H1 (cell line): ENCODE data around the gene NIN. TPM values are rescaled to one million over a fixed set of nuclear protein-coding genes. Genes with fewer than 3 reads are reported as not detected.

Experiments used
- CTCF ChIA-PET: fragments of 300-600 bp; sonication (Branson Sonifier 250); formaldehyde crosslinking; loops from one replicate; lab custom pipeline; 2021; ENCODE audit not compliant: partially characterized antibody; lab: Charles Lee
- POLR2A ChIA-PET: fragments of 300-600 bp; sonication (Branson Sonifier 250); formaldehyde crosslinking; loops from one replicate; lab custom pipeline; 2021; ENCODE audit warnings: inconsistent platforms; ENCODE audit not compliant: partially characterized antibody; lab: Charles Lee
- DNase-seq, 2 experiments: peaks; one replicate each; pipeline versions ENCODE4 v3.0.0 to v3.0.0-alpha.2; 2010 to 2022; ENCODE audit warnings: low spot score in 2 of 2, low read depth in 1 of 2, mixed read lengths in 1 of 2
- FAIRE-seq: peaks from 2 replicates; lab custom pipeline; 2011; peaks lifted over from hg19 to GRCh38; lab: Jason Lieb, UNC
- H2AFZ ChIP-seq: 2 replicates; pipeline ENCODE4 v1.8.1; 2012; ENCODE audit warnings: low read length, inconsistent platforms
- H2AK5ac ChIP-seq: 2 replicates; pipeline ENCODE4 v1.6.1; 2013; ENCODE audit warnings: low read depth, low read length
- H2BK120ac ChIP-seq: replicated peaks from 2 replicates; pipeline ENCODE3; 2013; ENCODE audit warnings: low read depth, low read length, inconsistent platforms
- H2BK12ac ChIP-seq: 2 replicates; pipeline ENCODE4 v1.6.1; 2013; ENCODE audit warnings: low read depth, low read length
- H2BK15ac ChIP-seq: 2 replicates; pipeline ENCODE4 v1.6.1; 2013; ENCODE audit warnings: low read length
- H2BK20ac ChIP-seq: 2 replicates; pipeline ENCODE4 v1.6.1; 2013; ENCODE audit warnings: low read length
- H2BK5ac ChIP-seq: 2 replicates; pipeline ENCODE4 v1.6.1; 2013; ENCODE audit warnings: low read depth, low read length
- H3K14ac ChIP-seq: 2 replicates; pipeline ENCODE4 v1.6.1; 2013; ENCODE audit warnings: inconsistent platforms; ENCODE audit not compliant: insufficient read length
- H3K18ac ChIP-seq: 2 replicates; pipeline ENCODE4 v1.6.1; 2013; ENCODE audit warnings: low read length; ENCODE audit errors: extremely low read depth
- H3K23ac ChIP-seq: 2 replicates; pipeline ENCODE4 v1.6.1; 2013; ENCODE audit warnings: inconsistent platforms; ENCODE audit not compliant: insufficient read length
- H3K23me2 ChIP-seq: 2 replicates; pipeline ENCODE4 v1.6.1; 2013; ENCODE audit warnings: low read depth, low read length
- H3K27ac ChIP-seq: 2 replicates; pipeline ENCODE4 v1.6.1; 2011; ENCODE audit warnings: low read depth, low read length, inconsistent platforms
- H3K27me3 ChIP-seq, 4 experiments: replicated peaks in 1 of 4; 1 replicate in 1 of 4; 2 replicates in 3 of 4; pipeline versions ENCODE4 v1.6.1 to v1.8.1; 2011 to 2013; ENCODE audit warnings: low read length in 3 of 4, mild to moderate bottlenecking in 3 of 4, inconsistent platforms in 2 of 4, mixed read lengths in 2 of 4, moderate library complexity in 1 of 4; ENCODE audit not compliant: control insufficient read depth in 3 of 4, insufficient read depth in 3 of 4; ENCODE audit errors: extremely low read depth in 1 of 4
- H3K36me3 ChIP-seq, 4 experiments: 2 replicates each; pipeline versions ENCODE4 v1.6.1 to v1.8.1; 2011 to 2013; ENCODE audit warnings: mild to moderate bottlenecking in 4 of 4, low read length in 3 of 4, moderate library complexity in 2 of 4, control low read depth in 1 of 4, inconsistent platforms in 1 of 4; ENCODE audit not compliant: insufficient read depth in 4 of 4, control insufficient read depth in 2 of 4
- H3K4ac ChIP-seq: replicated peaks from 2 replicates; pipeline ENCODE3; 2013; ENCODE audit warnings: low read length, low read depth, mixed read lengths, inconsistent platforms; ENCODE audit not compliant: insufficient read length
- H3K4me1 ChIP-seq, 4 experiments: replicated peaks in 1 of 4; 1 replicate in 1 of 4; 2 replicates in 3 of 4; pipeline versions ENCODE4 v1.6.1 to v1.8.1; 2011 to 2013; ENCODE audit warnings: low read length in 3 of 4, inconsistent platforms in 2 of 4, mixed read lengths in 1 of 4; ENCODE audit not compliant: insufficient read depth in 4 of 4, control insufficient read depth in 3 of 4
- H3K4me2 ChIP-seq, 2 experiments: 2 replicates each; pipeline versions ENCODE4 v1.6.1 to v1.8.1; 2011 to 2013; ENCODE audit warnings: low read depth in 2 of 2, low read length in 2 of 2, control low read depth in 1 of 2, inconsistent platforms in 1 of 2, mild to moderate bottlenecking in 1 of 2; ENCODE audit not compliant: insufficient read depth in 1 of 2
- H3K4me3 ChIP-seq, 4 experiments: fragments of 200-600, 300-600 bp in 1 of 4; sonication (generic), shearing (Covaris generic), sonication (Bioruptor Twin) in 1 of 4; 2 replicates each; pipeline versions ENCODE4 v1.5.1 to v1.8.1; 2011 to 2016; ENCODE audit warnings: low read length in 4 of 4, low read depth in 3 of 4, control low read depth in 2 of 4, inconsistent platforms in 2 of 4, mild to moderate bottlenecking in 2 of 4, mixed read lengths in 1 of 4, moderate library complexity in 1 of 4; ENCODE audit not compliant: insufficient read depth in 2 of 4; ENCODE audit errors: extremely low read depth in 1 of 4
- H3K56ac ChIP-seq: replicated peaks from 2 replicates; pipeline ENCODE3; 2013; ENCODE audit warnings: low read depth, mild to moderate bottlenecking, mixed read lengths, low read length, inconsistent platforms; ENCODE audit not compliant: insufficient read length
- H3K79me1 ChIP-seq: 2 replicates; pipeline ENCODE4 v1.6.1; 2013; ENCODE audit warnings: low read depth, low read length, control low read depth
- H3K79me2 ChIP-seq, 2 experiments: 2 replicates each; pipeline versions ENCODE4 v1.6.1 to v1.8.1; 2012 to 2013; ENCODE audit warnings: low read length in 2 of 2, mild to moderate bottlenecking in 2 of 2, inconsistent platforms in 1 of 2; ENCODE audit not compliant: insufficient read depth in 2 of 2, control insufficient read depth in 1 of 2
- H3K9ac ChIP-seq, 4 experiments: replicated peaks in 1 of 4; 1 replicate in 1 of 4; 2 replicates in 3 of 4; pipeline versions ENCODE4 v1.6.1 to v1.8.1; 2011 to 2013; ENCODE audit warnings: low read depth in 3 of 4, low read length in 3 of 4, control low read depth in 2 of 4, mild to moderate bottlenecking in 2 of 4, moderate library complexity in 2 of 4, inconsistent platforms in 1 of 4; ENCODE audit errors: extremely low read depth in 1 of 4
- H3K9me3 ChIP-seq, 2 experiments: 2 replicates each; pipeline versions ENCODE4 v1.6.1 to v1.8.1; 2012 to 2013; ENCODE audit warnings: mild to moderate bottlenecking in 2 of 2, moderate library complexity in 2 of 2, control low read depth in 1 of 2, inconsistent platforms in 1 of 2, low read depth in 1 of 2, low read length in 1 of 2, mixed read lengths in 1 of 2; ENCODE audit not compliant: insufficient read depth in 2 of 2
- H4K20me1 ChIP-seq, 2 experiments: replicated peaks in 1 of 2; 2 replicates each; pipeline versions ENCODE3 to v1.8.1; 2011 to 2013; ENCODE audit warnings: inconsistent platforms in 2 of 2, low read length in 2 of 2, mild to moderate bottlenecking in 1 of 2; ENCODE audit not compliant: insufficient read depth in 2 of 2, control insufficient read depth in 1 of 2
- H4K5ac ChIP-seq: 2 replicates; pipeline ENCODE4 v1.6.1; 2013; ENCODE audit warnings: low read length, low read depth, mixed read lengths, inconsistent platforms; ENCODE audit not compliant: insufficient read length
- H4K8ac ChIP-seq: 2 replicates; pipeline ENCODE4 v1.8.0; 2013; ENCODE audit warnings: mild to moderate bottlenecking, moderate library complexity, low read length, inconsistent platforms; ENCODE audit not compliant: insufficient read depth; ENCODE audit errors: extremely low read depth
- H4K91ac ChIP-seq: replicated peaks from 2 replicates; pipeline ENCODE3; 2013; ENCODE audit warnings: low read length, mixed read lengths, inconsistent platforms; ENCODE audit not compliant: insufficient read length
- BRCA1 ChIP-seq: IDR thresholded peaks from 2 replicates; pipeline ENCODE4 v1.6.1; 2012; ENCODE audit warnings: low read depth, low read length, improper control_type of control experiment
- CBX8 ChIP-seq: fragments of 300-800, 300-1000 bp; sonication (generic); IDR thresholded peaks from 2 replicates; pipeline ENCODE4 v1.7.1; 2016; ENCODE audit warnings: low read depth, low read length, borderline replicate concordance
- GABPA ChIP-seq: IDR thresholded peaks from 2 replicates; pipeline ENCODE4 v1.6.1; 2011; ENCODE audit warnings: mild to moderate bottlenecking, low read length, moderate library complexity, borderline replicate concordance; ENCODE audit not compliant: insufficient read depth
- HDAC6 ChIP-seq: IDR thresholded peaks from one replicate; pipeline ENCODE4 v1.7.1; 2012; ENCODE audit warnings: low read depth, mild to moderate bottlenecking, inconsistent platforms, low read length, moderate library complexity
- JUN ChIP-seq: IDR thresholded peaks from 2 replicates; pipeline ENCODE4 v1.6.1; 2011; ENCODE audit warnings: low read depth, mild to moderate bottlenecking, improper control_type of control experiment, low read length
- MAFK ChIP-seq: IDR thresholded peaks from 2 replicates; pipeline ENCODE4 v1.6.1; 2012; ENCODE audit warnings: low read depth, mild to moderate bottlenecking, improper control_type of control experiment, low read length
- NRF1 ChIP-seq: IDR thresholded peaks from 2 replicates; pipeline ENCODE4 v1.6.1; 2011; ENCODE audit warnings: mild to moderate bottlenecking, low read depth, low read length, improper control_type of control experiment
- POU5F1 ChIP-seq: IDR thresholded peaks from 2 replicates; pipeline ENCODE4 v1.6.1; 2011; ENCODE audit warnings: low read depth, mild to moderate bottlenecking, low read length, moderate library complexity
- RNF2 ChIP-seq: fragments of 200-900, 300-1000 bp; sonication (generic); IDR thresholded peaks from 2 replicates; pipeline ENCODE4 v1.7.1; 2016; ENCODE audit warnings: borderline replicate concordance, low read depth, mild to moderate bottlenecking, antibody characterized with exemption, low read length; ENCODE audit not compliant: poor library complexity, severe bottlenecking; ENCODE audit errors: missing control alignments
- TBP ChIP-seq: IDR thresholded peaks from 2 replicates; pipeline ENCODE4 v1.6.1; 2011; ENCODE audit warnings: low read depth, low read length, improper control_type of control experiment
- TEAD4 ChIP-seq: IDR thresholded peaks from 2 replicates; pipeline ENCODE4 v1.6.1; 2012; ENCODE audit warnings: low read depth, low read length, inconsistent platforms, mixed read lengths
- WGBS, 2 experiments: shearing (Covaris generic) in 1 of 2; methylation state at CpG; one replicate each; pipeline versions ENCODE4 v1.1.6 to v1.1.7; 2013 to 2015; ENCODE audit warnings: low lambda C conversion rate in 2 of 2, mixed read lengths in 2 of 2, inconsistent platforms in 1 of 2, low coverage in 1 of 2, missing lambda C conversion rate in 1 of 2; ENCODE audit not compliant: insufficient replicate concordance in 2 of 2, insufficient coverage in 1 of 2, insufficient read length in 1 of 2; ENCODE audit errors: extremely low coverage in 1 of 2, missing lambda C conversion rate in 1 of 2; 5-methylcytosine and 5-hydroxymethylcytosine counted together
- polyA plus RNA-seq, 7 experiments: library from polyadenylated mRNA; depleted of rRNA in 3 of 7; stranded (reverse) in 5 of 7; unstranded in 2 of 7; fragments of >200 nt in 5 of 7; fragments of 200-250 nt in 2 of 7; gene quantifications; 1 replicate in 5 of 7; 2 replicates in 1 of 7; 4 replicates in 1 of 7; pipeline versions ENCODE4 v1.2.1 to v1.2.3, GENCODE V29; 2011 to 2013; ENCODE audit warnings: missing spikeins in 2 of 7, mixed read lengths in 2 of 7
- total RNA-seq: library from RNA; stranded (reverse); fragmentation: NEBNext Ultra II Directional; extraction: Animal tissue kit (Norgen Biotek cat#: 25700); gene quantifications from 2 replicates; pipeline ENCODE4 v1.2.1, GENCODE V29; 2021
- TF ChIP-seq, protein P1 (sequence below): IDR thresholded peaks from 2 replicates; pipeline ENCODE4 v1.6.1; 2012; ENCODE audit warnings: low read length, inconsistent platforms

NIN gene
- total and polyA plus RNA-seq, 2 of the 8 experiments (the other 6 are each of a cell fraction or from before 2014, with no cell fraction given), result 3.2 to 21.3 TPM

DNA sequence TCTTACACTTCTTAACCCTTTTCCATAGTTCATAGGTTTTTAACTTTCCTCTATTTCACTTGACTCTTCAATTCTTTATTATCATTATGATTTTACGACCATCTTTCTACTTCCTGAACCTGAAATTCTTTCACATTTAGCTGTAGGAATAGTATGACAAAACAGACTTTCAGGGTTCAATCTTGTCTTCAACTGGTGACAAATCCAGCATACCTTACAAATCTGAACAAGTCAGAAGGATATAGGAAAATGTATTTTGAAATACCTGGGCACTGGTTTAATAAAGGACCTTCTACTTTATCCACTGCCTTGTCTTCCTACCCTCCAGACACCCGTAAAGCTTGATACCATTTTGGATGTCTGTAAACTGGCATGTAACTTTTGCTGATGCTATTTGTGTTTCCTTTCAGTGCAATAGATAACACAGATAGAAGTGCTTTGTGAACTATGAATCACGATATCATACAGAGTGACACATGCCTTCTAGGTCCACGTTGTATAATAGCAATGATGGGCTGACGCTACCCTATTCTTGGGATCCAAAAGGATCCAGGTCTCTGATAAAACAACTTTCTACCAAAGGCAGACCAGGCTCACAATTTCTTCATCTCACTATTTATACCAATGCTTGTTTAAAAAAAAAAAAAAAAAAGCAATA, 85.4 kb downstream of the NIN start:
- FAIRE-seq (no peak), DNase-seq (no peak)
- H3K4ac ChIP-seq, result no peak overlapping the region
- H3K14ac ChIP-seq, result no peak overlapping the region
- H3K79me1 ChIP-seq, result no peaks in the 10 kb centered on the region
- H3K9ac ChIP-seq, result no peak overlapping the region
- H4K5ac ChIP-seq, result no peak overlapping the region
- CTCF ChIA-PET, result interaction anchor here (0.6 to 0.9 kb wide), 2 partner anchors 139 to 177 kb away, joined by 3 read pairs; no protein-coding TSS in a partner anchor
- peaks cover 0 to 22% (median 4%) of the 10 kb centered on the region in 4 experiments; a peak in 5 of 8 replicates for H3K36me3 ChIP-seq
- no peak overlapping the region for H2BK5ac ChIP-seq
- H2AK5ac ChIP-seq, result no peak overlapping the region
- no peak overlapping the region for H4K91ac ChIP-seq
- H2BK120ac ChIP-seq, result no peak overlapping the region
- no peak overlapping the region for H3K23ac ChIP-seq
- no peaks in the 10 kb centered on the region for H3K4me1 ChIP-seq
- H2BK20ac ChIP-seq, result no peak overlapping the region
- no peaks in the 10 kb centered on the region for H3K9me3 ChIP-seq
- no peak overlapping the region for H2AFZ ChIP-seq
- H2BK15ac ChIP-seq, result no peak overlapping the region
- POLR2A ChIA-PET, result no interaction called here
- no peak overlapping the region for H3K27ac ChIP-seq
- no peak overlapping the region for H3K4me2 ChIP-seq
- H3K23me2 ChIP-seq, result no peaks in the 10 kb centered on the region
- H4K8ac ChIP-seq, result no peak overlapping the region
- no peak overlapping the region for H3K4me3 ChIP-seq
- H3K56ac ChIP-seq, result no peak overlapping the region
- H3K18ac ChIP-seq, result no peak overlapping the region
- 87% methylated on average over 5 of the region's 5 CpGs; no CpG with 5 or more reads in 1 of the 2 experiments for WGBS, 2 experiments
- H3K79me2 ChIP-seq, result no peaks in the 10 kb centered on the region
- H3K27me3 ChIP-seq, result no peaks in the 10 kb centered on the region
- no peaks in the 10 kb centered on the region for H4K20me1 ChIP-seq
- H2BK12ac ChIP-seq, result no peak overlapping the region
- TF ChIP-seq BRCA1 (no peak), MAFK (no peak), TEAD4 (no peak), CBX8 (no peak), GABPA (no peak), HDAC6 (no peak), TBP (no peak), POU5F1 (no peak), JUN (no peak), NRF1 (no peak), RNF2 (no peak)
- TF ChIP-seq, protein P1, sequence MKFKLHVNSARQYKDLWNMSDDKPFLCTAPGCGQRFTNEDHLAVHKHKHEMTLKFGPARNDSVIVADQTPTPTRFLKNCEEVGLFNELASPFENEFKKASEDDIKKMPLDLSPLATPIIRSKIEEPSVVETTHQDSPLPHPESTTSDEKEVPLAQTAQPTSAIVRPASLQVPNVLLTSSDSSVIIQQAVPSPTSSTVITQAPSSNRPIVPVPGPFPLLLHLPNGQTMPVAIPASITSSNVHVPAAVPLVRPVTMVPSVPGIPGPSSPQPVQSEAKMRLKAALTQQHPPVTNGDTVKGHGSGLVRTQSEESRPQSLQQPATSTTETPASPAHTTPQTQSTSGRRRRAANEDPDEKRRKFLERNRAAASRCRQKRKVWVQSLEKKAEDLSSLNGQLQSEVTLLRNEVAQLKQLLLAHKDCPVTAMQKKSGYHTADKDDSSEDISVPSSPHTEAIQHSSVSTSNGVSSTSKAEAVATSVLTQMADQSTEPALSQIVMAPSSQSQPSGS, result no peak
